CD4-positive, alpha-beta memory T cell (primary cell): ENCODE results near the gene FANK1. TPM values are rescaled to one million over a fixed set of nuclear protein-coding genes. Genes with fewer than 3 reads are reported as not detected.

Experiments used
- CTCF ChIA-PET: fragments of 350-600 bp; sonication (Branson Sonifier 250); formaldehyde crosslinking; loops from one replicate; lab custom pipeline; 2021; ENCODE audit warnings: inconsistent platforms; ENCODE audit not compliant: partially characterized antibody; lab: Charles Lee
- POLR2A ChIA-PET: fragments of 350-600 bp; sonication (Branson Sonifier 250); formaldehyde crosslinking; loops from one replicate; lab custom pipeline; 2021; ENCODE audit not compliant: partially characterized antibody; lab: Charles Lee
- DNase-seq, 5 donors: peaks; one replicate each; pipeline versions ENCODE4 v3.0.0 to v3.0.0-alpha.2; 2020 to 2022; ENCODE audit warnings: mixed read lengths in 1 of 5
- H3K27ac ChIP-seq: one replicate; pipeline ENCODE4 v1.7.0; 2013; ENCODE audit warnings: low read depth, low read length
- H3K27me3 ChIP-seq: 2 replicates; pipeline ENCODE4 v1.7.0; 2013; ENCODE audit warnings: mild to moderate bottlenecking, low read length, moderate library complexity; ENCODE audit not compliant: insufficient read depth
- H3K36me3 ChIP-seq: 2 replicates; pipeline ENCODE4 v1.7.0; 2013; ENCODE audit warnings: mild to moderate bottlenecking, low read length, moderate library complexity; ENCODE audit not compliant: insufficient read depth
- H3K4me1 ChIP-seq: 2 replicates; pipeline ENCODE4 v1.7.0; 2013; ENCODE audit warnings: mild to moderate bottlenecking, low read length, moderate library complexity; ENCODE audit not compliant: insufficient read depth
- H3K4me3 ChIP-seq, 2 donors: one replicate each; pipeline ENCODE4 v1.7.0; 2013; ENCODE audit warnings: low read length in 2 of 2, mild to moderate bottlenecking in 1 of 2
- H3K9me3 ChIP-seq, 2 donors: one replicate each; pipeline ENCODE4 v1.7.0; 2013; ENCODE audit warnings: low read length in 2 of 2, control low read depth in 1 of 2; ENCODE audit not compliant: control insufficient read depth in 1 of 2
- H3K27ac Mint-ChIP-seq, 7 donors: one replicate each; pipeline ENCODE4 v1.8.0; 2020 to 2021; ENCODE audit warnings: mixed read lengths in 7 of 7, mild to moderate bottlenecking in 6 of 7, inconsistent platforms in 3 of 7, moderate library complexity in 3 of 7
- H3K27me3 Mint-ChIP-seq, 2 donors: one replicate each; pipeline ENCODE4 v1.8.0; 2020 to 2021; ENCODE audit warnings: mixed read lengths in 2 of 2
- H3K36me3 Mint-ChIP-seq, 2 donors: one replicate each; pipeline ENCODE4 v1.8.0; 2020 to 2021; ENCODE audit warnings: mixed read lengths in 2 of 2, inconsistent platforms in 1 of 2, mild to moderate bottlenecking in 1 of 2
- H3K4me1 Mint-ChIP-seq, 4 donors: one replicate each; pipeline ENCODE4 v1.8.0; 2020 to 2021; ENCODE audit warnings: mixed read lengths in 4 of 4, mild to moderate bottlenecking in 1 of 4
- H3K4me3 Mint-ChIP-seq, 8 donors: one replicate each; pipeline ENCODE4 v1.8.0; 2020 to 2021; ENCODE audit warnings: mixed read lengths in 8 of 8, mild to moderate bottlenecking in 7 of 8, moderate library complexity in 6 of 8, inconsistent platforms in 3 of 8
- H3K9me3 Mint-ChIP-seq, 8 donors: one replicate each; pipeline ENCODE4 v1.8.0; 2020 to 2021; ENCODE audit warnings: mixed read lengths in 8 of 8, mild to moderate bottlenecking in 5 of 8, inconsistent platforms in 3 of 8, moderate library complexity in 1 of 8
- intact Hi-C: fragments of 100-400 bp; cut with micrococcal nuclease; formaldehyde crosslinking; loops from one replicate; pipeline ENCODE4 v1.15.1; 2023
- polyA plus RNA-seq, 2 donors: library from polyadenylated mRNA; unstranded; fragments of 300-500 nt; fragmentation: Illumina TruSeq; gene quantifications; one replicate each; pipeline ENCODE4 v1.2.3, GENCODE V29; 2021
- total RNA-seq, 2 experiments: library from RNA; stranded (reverse); gene quantifications; one replicate each; pipeline ENCODE4 v1.2.3, GENCODE V29; 2021

The FANK1 gene
- total and polyA plus RNA-seq, 4 experiments from 2014 or later: 0.72 to 0.99 TPM; not detected in 2

DNA sequence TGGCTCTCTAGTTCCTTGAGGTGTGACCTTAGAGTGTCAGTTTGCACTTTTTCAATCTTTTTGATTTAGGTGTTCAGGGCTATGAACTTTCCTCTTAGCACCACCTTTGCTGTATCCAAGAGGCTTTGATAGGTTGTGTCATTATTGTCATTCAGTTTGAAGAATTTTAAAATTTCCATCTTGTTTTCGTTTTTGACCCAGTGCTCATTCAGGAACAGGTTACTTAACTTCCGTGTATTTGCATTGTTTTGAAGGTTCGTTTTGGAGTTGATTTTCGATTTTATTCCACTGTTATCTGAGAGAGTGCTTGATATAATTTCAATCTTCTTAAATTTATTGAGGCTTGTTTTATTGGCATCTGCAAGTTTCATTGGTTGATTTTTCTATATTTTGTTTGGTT lies 37.3 kb downstream of the FANK1 start:
- no peaks in the 10 kb centered on the region for H3K4me1 Mint-ChIP-seq
- Histone ChIP-seq H3K27ac (no peak overlapping the region), H3K36me3 (no peaks in the 10 kb centered on the region), H3K4me3 (no peak overlapping the region), H3K9me3 (no peaks in the 10 kb centered on the region), H3K4me1 (no peaks in the 10 kb centered on the region), H3K27me3 (no peaks in the 10 kb centered on the region)
- intact Hi-C loops: no loop called here
- H3K4me3 Mint-ChIP-seq: no peak overlapping the region
- H3K9me3 Mint-ChIP-seq: peaks cover 0 to 5% (median 0%) of the 10 kb centered on the region in 8 donors
- no peaks in the 10 kb centered on the region for H3K36me3 Mint-ChIP-seq
- POLR2A ChIA-PET: no interaction called here
- CTCF ChIA-PET: no interaction called here
- no peak for DNase-seq
- H3K27me3 Mint-ChIP-seq: peaks cover 22 to 30% of the 10 kb centered on the region in 2 donors
- no peak overlapping the region for H3K27ac Mint-ChIP-seq

DNA sequence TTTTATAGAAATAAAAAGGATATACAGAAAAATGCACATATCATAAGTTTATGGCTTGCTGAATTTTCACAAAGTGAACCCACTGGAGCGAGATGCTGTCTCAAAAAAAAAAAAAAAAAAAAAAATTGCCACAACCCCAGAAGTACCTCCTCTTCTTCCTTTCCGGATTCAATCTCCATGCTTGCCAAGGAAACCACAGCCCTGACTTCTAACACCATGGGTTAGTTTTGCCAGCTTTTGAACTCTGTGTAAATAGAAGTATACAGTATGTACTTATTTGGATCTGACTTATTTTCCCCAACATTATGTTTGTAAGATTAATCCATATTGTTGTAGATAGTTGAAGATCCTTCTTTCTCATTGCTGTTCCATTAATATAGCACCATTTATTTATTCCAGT lies 40.0 kb downstream of the FANK1 start:
- Mint-ChIP-seq H3K9me3 (peaks cover 0 to 1% (median 0%) of the 10 kb centered on the region in 8 donors), H3K36me3 (no peaks in the 10 kb centered on the region), H3K4me1 (no peaks in the 10 kb centered on the region), H3K4me3 (no peak overlapping the region), H3K27ac (no peak overlapping the region), H3K27me3 (peaks cover 22 to 26% of the 10 kb centered on the region in 2 donors)
- ChIA-PET CTCF (interaction anchor here (0.6 kb wide), 1 partner anchor 945 kb away, joined by 4 read pairs; no protein-coding TSS in a partner anchor), POLR2A (no interaction called here)
- Histone ChIP-seq H3K4me3 (no peak overlapping the region), H3K9me3 (no peaks in the 10 kb centered on the region), H3K27ac (no peak overlapping the region), H3K27me3 (no peaks in the 10 kb centered on the region), H3K4me1 (no peaks in the 10 kb centered on the region), H3K36me3 (no peaks in the 10 kb centered on the region)
- no peak for DNase-seq
- intact Hi-C loops: no loop called here

DNA sequence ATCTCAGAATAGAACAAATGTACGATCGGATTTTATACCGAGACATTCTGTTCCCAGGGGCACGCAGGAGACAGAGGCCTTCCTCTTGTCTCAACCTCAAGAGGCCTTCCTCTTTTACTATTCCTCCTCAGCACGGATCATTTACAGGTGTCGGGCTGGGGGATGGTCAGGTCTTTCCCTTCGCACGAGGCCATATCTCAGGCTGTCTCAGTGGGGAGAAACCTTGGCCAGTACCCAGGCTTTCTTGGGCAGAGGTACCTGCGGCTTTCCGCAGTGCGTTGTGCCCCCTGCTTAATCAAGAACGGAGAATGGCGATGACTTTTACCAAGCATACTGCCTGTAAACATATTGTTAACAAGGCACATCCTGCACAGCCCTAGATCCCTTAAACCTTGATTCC lies 44.2 kb downstream of the FANK1 start:
- no peaks in the 10 kb centered on the region for H3K4me1 Mint-ChIP-seq
- ChIA-PET POLR2A (no interaction called here), CTCF (no interaction called here)
- no peaks in the 10 kb centered on the region for H3K36me3 ChIP-seq
- H3K9me3 ChIP-seq: no peaks in the 10 kb centered on the region
- H3K27ac Mint-ChIP-seq: no peak overlapping the region
- no peak for DNase-seq
- intact Hi-C loops: no loop called here
- H3K9me3 Mint-ChIP-seq: peaks cover 0 to 14% (median 8%) of the 10 kb centered on the region in 8 donors
- H3K27ac ChIP-seq: no peak overlapping the region
- no peaks in the 10 kb centered on the region for H3K4me1 ChIP-seq
- H3K27me3 ChIP-seq: no peaks in the 10 kb centered on the region
- H3K27me3 Mint-ChIP-seq: peaks cover 7 to 12% of the 10 kb centered on the region in 2 donors
- H3K36me3 Mint-ChIP-seq: no peaks in the 10 kb centered on the region
- H3K4me3 Mint-ChIP-seq: no peak overlapping the region
- no peak overlapping the region for H3K4me3 ChIP-seq

- peaks cover 0 to 50% (median 25%) of the 10 kb centered on the region in 8 donors for H3K9me3 Mint-ChIP-seq
- H3K4me1 Mint-ChIP-seq: no peaks in the 10 kb centered on the region
- intact Hi-C loops: no loop called here
- H3K4me1 ChIP-seq: no peaks in the 10 kb centered on the region
- H3K27ac ChIP-seq: no peak overlapping the region
- no peaks in the 10 kb centered on the region for H3K27me3 ChIP-seq
- no peak for DNase-seq
- no peaks in the 10 kb centered on the region for H3K36me3 ChIP-seq
- H3K36me3 Mint-ChIP-seq: peaks cover 0 to 2% of the 10 kb centered on the region in 2 donors
- H3K4me3 ChIP-seq: no peak overlapping the region
- H3K27ac Mint-ChIP-seq: no peak overlapping the region
- H3K9me3 ChIP-seq: peaks cover 0 to 15% of the 10 kb centered on the region in 2 donors
- POLR2A ChIA-PET: no interaction called here
- CTCF ChIA-PET: no interaction called here
- H3K4me3 Mint-ChIP-seq: no peak overlapping the region
- H3K27me3 Mint-ChIP-seq: no peaks in the 10 kb centered on the region
Measured at GRCh38 chr10:125951290-125951689, 54.9 kb downstream of the FANK1 start.

- intact Hi-C loops: no loop called here
- ChIA-PET POLR2A (no interaction called here), CTCF (no interaction called here)
- Histone ChIP-seq H3K4me1 (no peaks in the 10 kb centered on the region), H3K4me3 (no peak overlapping the region), H3K27me3 (no peaks in the 10 kb centered on the region), H3K27ac (no peak overlapping the region), H3K9me3 (peaks cover 0 to 15% of the 10 kb centered on the region in 2 donors), H3K36me3 (no peaks in the 10 kb centered on the region)
- H3K9me3 Mint-ChIP-seq: peaks cover 0 to 55% (median 24%) of the 10 kb centered on the region in 8 donors
- no peak for DNase-seq
- H3K4me3 Mint-ChIP-seq: no peak overlapping the region
- peaks cover 0 to 2% of the 10 kb centered on the region in 2 donors for H3K36me3 Mint-ChIP-seq
- H3K4me1 Mint-ChIP-seq: no peaks in the 10 kb centered on the region
- H3K27ac Mint-ChIP-seq: no peak overlapping the region
- no peaks in the 10 kb centered on the region for H3K27me3 Mint-ChIP-seq
Measured at GRCh38 chr10:125953778-125954385, 57.5 kb downstream of the FANK1 start.

DNA sequence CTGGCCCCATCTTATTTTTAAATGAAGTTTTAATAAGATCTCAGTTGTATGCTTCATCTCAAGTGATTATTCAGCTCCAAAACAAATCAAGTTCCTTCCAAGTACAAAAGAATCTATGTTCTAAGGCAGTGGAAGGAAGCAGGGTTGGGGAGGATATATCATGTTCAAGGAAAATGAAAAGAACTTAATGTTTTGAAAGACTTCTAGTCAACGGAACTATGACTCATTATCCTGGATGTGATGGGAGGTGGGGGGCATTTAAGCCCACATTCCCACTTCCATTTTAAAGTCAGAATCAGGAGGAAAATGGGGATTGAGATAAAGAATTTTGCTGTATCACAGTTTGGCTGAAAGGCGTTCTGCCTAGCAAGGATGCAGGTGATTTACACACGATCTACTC lies 59.4 kb downstream of the FANK1 start:
- no peak for DNase-seq
- H3K4me1 ChIP-seq: no peaks in the 10 kb centered on the region
- no peak overlapping the region for H3K27ac ChIP-seq
- Mint-ChIP-seq H3K9me3 (peaks cover 0 to 55% (median 23%) of the 10 kb centered on the region in 8 donors), H3K4me3 (no peak overlapping the region), H3K36me3 (peaks cover 0 to 2% of the 10 kb centered on the region in 2 donors), H3K27me3 (no peaks in the 10 kb centered on the region), H3K4me1 (no peaks in the 10 kb centered on the region), H3K27ac (no peak overlapping the region)
- no peaks in the 10 kb centered on the region for H3K36me3 ChIP-seq
- H3K9me3 ChIP-seq: peaks cover 0 to 15% of the 10 kb centered on the region in 2 donors
- no peak overlapping the region for H3K4me3 ChIP-seq
- POLR2A ChIA-PET: no interaction called here
- no peaks in the 10 kb centered on the region for H3K27me3 ChIP-seq
- intact Hi-C loops: no loop called here
- CTCF ChIA-PET: no interaction called here

- peaks cover 3% of the 10 kb centered on the region in 2 donors for H3K27me3 Mint-ChIP-seq
- intact Hi-C loops: no loop called here
Measured at GRCh38 chr10:125961743-125962142, 65.4 kb downstream of the FANK1 start.

More at GRCh38 chr10:125961743-125962142, 65.4 kb downstream of the FANK1 start:
- H3K4me1 ChIP-seq: no peaks in the 10 kb centered on the region
- Mint-ChIP-seq H3K4me1 (no peaks in the 10 kb centered on the region), H3K36me3 (no peaks in the 10 kb centered on the region), H3K4me3 (no peak overlapping the region), H3K9me3 (peaks cover 0 to 5% (median 0%) of the 10 kb centered on the region in 8 donors), H3K27ac (no peak overlapping the region)
- H3K36me3 ChIP-seq: no peaks in the 10 kb centered on the region
- H3K9me3 ChIP-seq: no peaks in the 10 kb centered on the region
- no peak for DNase-seq
- H3K4me3 ChIP-seq: no peak overlapping the region
- H3K27me3 ChIP-seq: peaks cover 4% of the 10 kb centered on the region
- H3K27ac ChIP-seq: no peak overlapping the region
- ChIA-PET CTCF (no interaction called here), POLR2A (no interaction called here)
